Activated T-cell treated with anti-CD3 and anti-CD28 coated beads, Interleukin-2, amount 50 U/mL, for 4 hours (primary cell): ENCODE results near the gene GPRC5A. TPM values are rescaled to one million over a fixed set of nuclear protein-coding genes. Genes with fewer than 3 reads are reported as not detected.
A peak's percentile ranks its signal among the peaks of the same experiment; 100 is the strongest.
"Not testable (repeated sequence)": the region's sequence is repeated elsewhere in the genome, so short reads cannot be mapped to it uniquely, and the experiment has no call there.

Experiments used
- ATAC-seq, 2 donors: fragments of 200-7000 bp; cut with Tn5 transposase; one replicate each; pipeline ENCODE4 v1.10.0; 2021
- DNase-seq: peaks from one replicate; pipeline ENCODE4 v3.0.0-alpha.2; 2020
- H3K27me3 Mint-ChIP-seq: one replicate; pipeline ENCODE4 v1.8.0; 2021; ENCODE audit warnings: low read depth, mixed read lengths
- H3K36me3 Mint-ChIP-seq: one replicate; pipeline ENCODE4 v1.8.0; 2022; ENCODE audit warnings: mixed read lengths; ENCODE audit not compliant: insufficient read depth
- H3K4me1 Mint-ChIP-seq: one replicate; pipeline ENCODE4 v1.8.0; 2021; ENCODE audit warnings: low read depth, mixed read lengths
- H3K4me3 Mint-ChIP-seq: one replicate; pipeline ENCODE4 v1.8.0; 2021; ENCODE audit warnings: mild to moderate bottlenecking, moderate library complexity, mixed read lengths
- H3K9me3 Mint-ChIP-seq: one replicate; pipeline ENCODE4 v1.8.0; 2021; ENCODE audit warnings: mixed read lengths
- total RNA-seq, 3 donors: library from RNA; stranded (reverse); gene quantifications; one replicate each; pipeline ENCODE4 v1.2.1, GENCODE V29; 2021

The GPRC5A gene, protein sequence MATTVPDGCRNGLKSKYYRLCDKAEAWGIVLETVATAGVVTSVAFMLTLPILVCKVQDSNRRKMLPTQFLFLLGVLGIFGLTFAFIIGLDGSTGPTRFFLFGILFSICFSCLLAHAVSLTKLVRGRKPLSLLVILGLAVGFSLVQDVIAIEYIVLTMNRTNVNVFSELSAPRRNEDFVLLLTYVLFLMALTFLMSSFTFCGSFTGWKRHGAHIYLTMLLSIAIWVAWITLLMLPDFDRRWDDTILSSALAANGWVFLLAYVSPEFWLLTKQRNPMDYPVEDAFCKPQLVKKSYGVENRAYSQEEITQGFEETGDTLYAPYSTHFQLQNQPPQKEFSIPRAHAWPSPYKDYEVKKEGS
- total RNA-seq, result under 1 TPM; 0.30 to 0.86 (median 0.50) TPM

DNA sequence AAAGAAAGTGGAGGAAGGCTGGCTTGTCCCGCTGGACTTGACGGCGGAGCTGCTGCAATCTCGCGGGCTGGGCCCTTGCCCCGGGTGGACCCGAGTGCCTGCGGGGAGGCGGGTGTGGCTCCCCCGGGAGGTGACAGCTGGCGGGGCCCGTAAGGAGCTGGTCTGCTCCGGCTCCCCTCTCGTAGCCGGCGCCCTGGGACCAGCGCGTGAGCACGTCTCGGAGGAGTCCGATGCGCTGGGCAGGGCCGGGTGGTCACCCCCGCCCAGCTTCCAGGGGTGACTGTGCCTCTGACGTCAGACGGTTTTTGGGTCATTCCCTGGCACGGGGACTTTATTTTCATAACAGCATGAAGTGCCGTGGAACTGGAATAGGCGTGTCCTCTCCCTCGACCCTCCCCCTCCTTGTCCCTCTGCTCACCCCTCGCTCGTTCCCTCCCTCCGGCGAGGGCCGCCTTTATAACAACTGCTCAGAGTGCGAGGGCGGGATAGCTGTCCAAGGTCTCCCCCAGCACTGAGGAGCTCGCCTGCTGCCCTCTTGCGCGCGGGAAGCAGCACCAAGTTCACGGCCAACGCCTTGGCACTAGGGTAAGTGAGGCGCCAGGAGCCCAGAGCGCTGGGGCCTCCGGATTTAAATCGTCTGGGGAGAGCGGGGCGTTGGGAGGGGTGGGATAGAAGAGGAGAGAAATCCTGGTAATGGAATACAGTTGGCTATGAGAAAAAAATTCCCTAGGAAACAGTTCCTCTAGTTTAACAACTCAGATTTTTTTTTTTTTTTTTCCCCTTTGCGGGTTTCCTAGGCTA is at the start of gene GPRC5A:
Gene GPRC5A (plus strand): TSS at position 483 of the 801 bp plus-strand sequence. CDS start 16,688 bp downstream, outside the sequence.
- peaks cover 42% of the 10 kb centered on the region for H3K27me3 Mint-ChIP-seq
- DNase-seq (peak; percentile 14), ATAC-seq (peak; percentile 63 to 71)
- H3K9me3 Mint-ChIP-seq, result no peaks in the 10 kb centered on the region
- no peaks in the 10 kb centered on the region for H3K36me3 Mint-ChIP-seq
- peak within 1 kb of the TSS; percentile 74 for H3K4me3 Mint-ChIP-seq
- H3K4me1 Mint-ChIP-seq, result peaks cover 7% of the 10 kb centered on the region

DNA sequence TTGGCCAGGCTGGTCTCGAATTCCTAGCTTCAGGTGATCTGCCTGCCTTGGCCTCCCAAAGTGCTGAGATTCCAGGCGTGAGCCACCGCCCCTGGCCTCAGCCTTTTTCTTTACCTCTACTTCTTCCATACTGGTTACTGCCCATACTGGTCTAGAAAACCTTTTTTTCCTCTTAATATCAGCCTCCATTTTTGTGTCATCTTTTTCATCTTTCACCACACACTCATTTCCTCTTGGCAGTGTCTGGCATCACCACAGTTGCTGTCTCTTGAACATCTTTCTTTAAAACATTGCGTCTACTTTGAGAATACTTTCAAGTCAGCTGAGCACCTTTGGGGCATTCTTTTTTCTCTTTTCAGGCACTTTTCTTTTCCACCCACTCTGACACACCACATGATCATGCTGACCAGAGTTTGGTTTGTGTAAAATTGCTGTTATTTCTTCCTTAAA is 45.5 kb upstream of the GPRC5A start:
- DNase-seq, result no peak
- Mint-ChIP-seq H3K4me1 (peaks cover 16% of the 10 kb centered on the region), H3K36me3 (peaks cover 8% of the 10 kb centered on the region), H3K4me3 (no peak overlapping the region), H3K9me3 (no peaks in the 10 kb centered on the region), H3K27me3 (no peaks in the 10 kb centered on the region)
- ATAC-seq, result no peak

DNA sequence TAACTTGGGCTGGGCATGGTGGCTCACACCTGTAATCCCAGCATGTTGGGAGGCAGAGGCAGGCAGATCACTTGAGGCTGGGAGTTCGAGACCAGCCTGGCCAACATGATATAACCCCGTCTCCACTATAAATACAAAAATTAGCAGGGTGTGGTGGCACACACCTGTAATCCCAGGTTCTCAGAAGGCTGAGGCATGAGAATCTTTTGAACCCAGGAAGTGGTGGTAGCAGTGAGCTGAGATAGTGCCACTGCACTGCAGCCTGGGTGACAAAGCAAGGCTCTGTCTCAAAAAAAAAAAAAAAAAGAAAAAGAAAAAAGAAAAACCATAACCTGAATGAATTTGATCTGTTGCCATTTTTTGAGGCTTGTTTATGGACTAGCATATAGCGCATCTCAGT is 44.6 kb upstream of the GPRC5A start:
- ATAC-seq, H3K9me3 Mint-ChIP-seq, DNase-seq, H3K4me3 Mint-ChIP-seq, H3K27me3 Mint-ChIP-seq: not testable (repeated sequence)
- peaks cover 16% of the 10 kb centered on the region for H3K4me1 Mint-ChIP-seq
- H3K36me3 Mint-ChIP-seq, result peaks cover 10% of the 10 kb centered on the region

DNA sequence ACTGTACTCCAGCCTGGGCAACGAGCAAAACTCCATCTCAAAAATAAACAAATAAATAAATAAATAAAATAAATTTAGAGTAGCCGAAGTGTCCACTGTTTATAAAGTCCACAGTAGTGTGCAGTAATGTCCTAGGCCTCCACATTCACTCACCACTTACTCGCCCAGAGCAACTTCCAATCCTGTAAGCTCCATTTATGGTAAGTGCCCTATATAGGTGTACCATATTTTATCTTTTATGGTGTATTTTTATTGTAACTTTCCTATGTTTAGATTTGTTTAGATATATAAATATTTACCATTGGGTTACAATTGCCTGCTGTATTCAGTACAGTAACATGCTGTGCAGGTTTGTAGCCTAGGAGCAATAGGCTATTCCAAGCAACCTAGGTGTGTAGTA is 37.9 kb upstream of the GPRC5A start:
- no peak overlapping the region for H3K4me3 Mint-ChIP-seq
- no peaks in the 10 kb centered on the region for H3K27me3 Mint-ChIP-seq
- DNase-seq (no peak), ATAC-seq (no peak)
- peaks cover 9% of the 10 kb centered on the region for H3K36me3 Mint-ChIP-seq
- no peaks in the 10 kb centered on the region for H3K4me1 Mint-ChIP-seq
- H3K9me3 Mint-ChIP-seq, result peaks cover 4% of the 10 kb centered on the region

DNA sequence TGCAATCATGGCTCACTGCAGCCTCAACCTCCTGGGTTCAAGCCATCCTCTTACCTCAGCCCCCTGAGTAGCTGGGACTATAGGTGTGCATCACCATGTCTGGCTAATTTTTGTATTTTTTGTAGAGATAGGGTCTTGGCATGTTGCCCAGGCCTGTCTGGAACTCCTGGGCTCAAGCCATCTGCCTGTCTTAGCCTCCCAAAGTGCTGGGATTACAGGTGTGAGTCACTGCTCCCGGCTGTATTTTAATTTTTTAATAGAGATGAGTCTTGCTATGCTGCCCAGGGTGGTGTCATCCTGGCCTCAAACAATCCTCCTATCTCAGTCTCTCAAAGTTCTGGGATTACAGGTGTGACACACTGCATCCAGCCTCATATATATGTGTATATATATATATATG is 31.7 kb upstream of the GPRC5A start:
- Mint-ChIP-seq H3K4me3 (no peak overlapping the region), H3K36me3 (peaks cover 11% of the 10 kb centered on the region), H3K4me1 (no peaks in the 10 kb centered on the region), H3K9me3 (no peaks in the 10 kb centered on the region), H3K27me3 (no peaks in the 10 kb centered on the region)
- ATAC-seq, result no peak
- no peak for DNase-seq

DNA sequence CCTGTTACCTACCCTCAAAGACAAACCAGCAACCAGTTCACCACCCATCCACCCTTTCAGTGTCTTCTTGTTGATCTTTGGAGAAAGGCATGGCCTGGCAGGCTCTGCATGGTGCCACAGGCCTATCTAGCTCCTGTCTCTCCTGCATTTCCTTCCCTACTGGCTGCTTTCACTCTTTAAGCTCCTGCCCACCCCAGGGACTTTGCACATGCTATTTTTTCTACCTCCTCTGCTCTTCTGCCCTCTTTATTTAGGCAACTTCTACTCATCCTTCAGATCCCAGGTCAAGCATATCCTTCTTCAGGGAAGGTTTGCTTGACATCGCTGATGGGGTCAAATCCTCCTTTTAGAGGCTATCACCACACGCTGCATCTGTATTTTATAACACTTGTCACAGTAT is 27.1 kb upstream of the GPRC5A start:
- Mint-ChIP-seq H3K4me1 (no peaks in the 10 kb centered on the region), H3K9me3 (no peaks in the 10 kb centered on the region), H3K36me3 (peaks cover 7% of the 10 kb centered on the region), H3K4me3 (no peak overlapping the region), H3K27me3 (no peaks in the 10 kb centered on the region)
- DNase-seq, result no peak
- ATAC-seq, result no peak

DNA sequence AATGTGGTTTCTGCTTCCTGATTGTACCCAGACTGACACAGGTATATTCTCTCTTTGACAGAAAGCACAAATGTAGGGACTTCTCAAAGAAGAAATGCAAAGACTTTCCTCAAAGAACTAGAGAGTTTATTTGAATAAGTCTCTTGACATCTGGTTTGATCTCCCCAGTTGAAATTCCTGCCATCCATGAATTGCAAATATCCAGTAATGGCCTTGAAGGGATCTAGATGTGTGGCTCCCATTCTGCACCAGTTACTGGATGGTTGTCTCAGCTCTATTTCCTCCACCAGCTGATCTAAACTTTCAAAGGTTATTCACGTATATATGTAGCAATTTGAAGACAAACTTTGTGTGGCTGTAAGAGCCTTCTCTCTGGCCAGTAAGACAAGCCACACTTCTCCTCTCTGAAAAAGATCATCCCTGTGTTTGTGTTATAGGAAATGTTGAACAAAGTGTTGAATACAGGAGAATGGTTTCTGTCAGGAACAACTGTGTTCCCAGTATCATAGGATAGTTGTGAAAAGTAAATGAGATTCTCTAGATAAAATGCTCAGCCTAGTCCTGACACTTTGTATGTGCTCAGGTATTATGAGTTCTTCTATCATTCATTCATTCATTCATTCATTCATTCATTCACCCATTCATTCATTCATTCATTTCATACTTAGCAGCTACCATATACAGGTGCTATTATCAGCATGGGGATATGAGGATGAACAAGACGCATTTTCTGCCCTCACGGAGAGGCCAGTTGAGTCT is 22.7 kb upstream of the GPRC5A start:
- Mint-ChIP-seq H3K36me3 (peaks cover 6% of the 10 kb centered on the region), H3K4me1 (peaks cover 1% of the 10 kb centered on the region), H3K4me3 (no peak overlapping the region), H3K9me3 (no peaks in the 10 kb centered on the region), H3K27me3 (no peaks in the 10 kb centered on the region)
- DNase-seq, result no peak
- ATAC-seq, result no peak

DNA sequence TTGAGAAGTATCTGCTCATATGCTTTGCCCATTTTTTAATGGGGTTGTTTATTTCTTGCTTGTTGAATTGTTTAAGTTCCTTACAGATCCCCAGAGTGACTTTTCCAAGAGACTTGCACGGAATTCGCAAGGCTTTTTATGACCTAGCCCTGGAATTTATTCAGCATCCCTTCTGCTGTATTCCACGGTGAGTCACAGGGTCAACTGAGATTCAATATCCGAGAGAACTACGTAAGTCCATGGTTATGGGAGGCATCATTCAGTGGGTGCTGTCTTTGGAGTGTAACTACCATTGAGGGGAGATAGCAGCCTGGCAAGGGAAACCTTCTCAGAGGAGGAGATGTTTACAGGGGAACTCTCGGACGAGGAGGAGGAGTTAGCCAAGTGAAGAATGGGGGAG is 20.9 kb upstream of the GPRC5A start:
- Mint-ChIP-seq H3K9me3 (no peaks in the 10 kb centered on the region), H3K4me1 (peaks cover 1% of the 10 kb centered on the region), H3K36me3 (peaks cover 3% of the 10 kb centered on the region), H3K27me3 (no peaks in the 10 kb centered on the region), H3K4me3 (no peak overlapping the region)
- DNase-seq (no peak), ATAC-seq (no peak)

DNA sequence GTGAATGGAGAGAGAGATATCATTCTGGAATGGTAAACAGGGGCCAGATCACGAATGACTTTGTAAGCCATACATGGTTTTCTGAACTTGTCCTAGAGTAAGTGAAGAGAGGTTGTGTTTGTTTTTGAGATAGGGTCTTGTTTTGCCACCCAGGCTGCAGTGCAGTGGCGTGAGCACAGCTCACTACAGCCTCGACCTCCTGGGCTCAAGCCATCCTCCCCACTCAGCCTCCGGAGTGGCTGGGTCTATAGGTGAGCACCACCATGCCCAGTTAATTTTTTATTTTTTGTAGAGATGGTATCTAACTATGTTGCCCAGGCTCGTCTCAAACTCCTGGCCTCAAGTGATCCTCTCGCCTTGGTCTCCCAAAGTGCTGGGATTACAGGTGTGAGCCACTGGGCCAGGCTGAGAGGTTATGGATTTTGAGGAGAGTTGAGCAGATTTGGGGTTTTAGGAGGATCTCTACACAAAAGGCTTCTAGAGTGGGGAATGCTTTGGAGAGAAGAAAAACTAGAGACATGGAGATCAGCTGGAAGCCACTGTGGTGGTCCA is 19.7 kb upstream of the GPRC5A start:
- H3K4me3 Mint-ChIP-seq, result no peak overlapping the region
- H3K4me1 Mint-ChIP-seq, result peaks cover 1% of the 10 kb centered on the region
- peaks cover 3% of the 10 kb centered on the region for H3K36me3 Mint-ChIP-seq
- DNase-seq (no peak), ATAC-seq (no peak)
- H3K27me3 Mint-ChIP-seq, result no peaks in the 10 kb centered on the region
- no peaks in the 10 kb centered on the region for H3K9me3 Mint-ChIP-seq

DNA sequence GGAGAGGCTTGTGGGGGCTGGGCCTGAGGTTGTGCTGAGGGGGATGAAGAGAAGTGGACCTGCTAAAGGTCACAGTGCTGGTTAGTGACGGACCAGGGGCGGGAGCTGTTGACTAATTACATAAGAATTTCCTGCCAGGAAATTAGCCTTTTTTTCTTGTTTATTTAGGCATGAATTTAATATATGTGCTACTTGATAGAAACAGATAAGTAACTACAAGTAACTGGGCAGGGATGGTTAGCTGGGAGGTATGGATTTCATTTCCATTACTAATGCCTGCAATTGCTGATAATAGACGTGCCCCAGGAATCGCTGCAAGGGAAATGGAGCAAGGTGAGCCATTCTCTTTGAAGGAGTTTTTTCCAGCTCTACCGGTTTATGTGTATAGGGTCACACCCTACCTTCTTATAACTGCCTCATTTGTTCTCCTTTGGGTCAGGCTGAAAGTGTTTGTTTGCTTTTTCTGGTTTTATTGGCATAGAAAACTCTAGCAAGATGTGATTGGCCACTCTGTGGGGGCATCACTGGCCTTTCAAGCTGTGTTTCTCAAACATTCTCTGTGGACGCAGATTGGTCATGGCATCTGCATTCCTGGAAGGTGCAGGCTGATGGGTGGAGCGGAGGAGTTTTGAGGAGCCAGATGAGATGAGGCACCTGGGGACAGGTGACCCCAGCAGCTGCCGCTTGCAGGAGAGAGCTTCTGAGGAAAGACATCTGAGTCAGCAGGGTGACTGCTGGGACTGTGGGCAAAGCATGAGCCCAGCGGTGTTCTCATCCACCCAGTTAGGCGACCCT is 19.0 kb upstream of the GPRC5A start:
- peaks cover 1% of the 10 kb centered on the region for H3K4me1 Mint-ChIP-seq
- H3K27me3 Mint-ChIP-seq, result no peaks in the 10 kb centered on the region
- peaks cover 3% of the 10 kb centered on the region for H3K36me3 Mint-ChIP-seq
- DNase-seq (no peak), ATAC-seq (no peak)
- no peak overlapping the region for H3K4me3 Mint-ChIP-seq
- no peaks in the 10 kb centered on the region for H3K9me3 Mint-ChIP-seq

DNA sequence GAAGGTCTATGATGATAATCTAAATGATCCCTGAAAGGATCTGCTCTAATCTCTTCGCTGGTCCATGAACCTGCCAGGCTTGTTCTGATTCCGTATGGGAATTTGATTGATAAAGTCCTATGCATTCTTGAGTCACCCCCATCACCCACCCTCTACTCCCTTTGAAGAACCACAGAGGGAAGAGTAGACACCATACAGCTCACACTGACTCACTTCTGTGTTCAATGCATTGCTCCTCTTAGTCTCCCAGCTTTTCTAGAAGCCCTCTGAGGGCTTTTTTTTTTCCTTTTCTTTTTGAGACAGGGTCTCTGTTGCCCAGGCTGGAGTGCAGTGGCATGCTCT is 18.5 kb upstream of the GPRC5A start:
- no peak overlapping the region for H3K4me3 Mint-ChIP-seq
- H3K9me3 Mint-ChIP-seq, result no peaks in the 10 kb centered on the region
- H3K27me3 Mint-ChIP-seq, result no peaks in the 10 kb centered on the region
- peaks cover 3% of the 10 kb centered on the region for H3K36me3 Mint-ChIP-seq
- no peak for ATAC-seq
- no peak for DNase-seq
- peaks cover 1% of the 10 kb centered on the region for H3K4me1 Mint-ChIP-seq

DNA sequence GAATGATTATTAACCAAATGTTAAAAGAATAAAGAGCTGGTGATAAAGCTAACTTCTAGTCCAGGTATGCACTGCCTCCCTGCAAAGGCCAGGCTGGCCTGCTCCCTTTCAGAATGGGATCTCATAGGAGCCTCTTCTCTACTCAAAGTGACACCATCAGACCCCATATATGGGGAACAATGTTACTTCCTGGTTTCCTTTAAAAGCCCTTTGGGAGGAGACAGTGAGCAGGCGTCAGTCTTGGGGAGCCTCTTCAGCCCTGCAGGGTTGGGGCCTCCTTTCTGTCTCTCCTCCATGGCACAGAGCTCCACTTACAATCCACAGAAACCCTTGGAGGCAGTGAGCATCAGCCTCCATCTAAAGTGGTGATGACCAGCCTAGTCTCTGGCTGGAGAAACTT is 17.3 kb upstream of the GPRC5A start:
- Mint-ChIP-seq H3K4me1 (peaks cover 1% of the 10 kb centered on the region), H3K4me3 (no peak overlapping the region), H3K36me3 (peaks cover 3% of the 10 kb centered on the region), H3K27me3 (no peaks in the 10 kb centered on the region), H3K9me3 (no peaks in the 10 kb centered on the region)
- ATAC-seq (no peak), DNase-seq (no peak)

DNA sequence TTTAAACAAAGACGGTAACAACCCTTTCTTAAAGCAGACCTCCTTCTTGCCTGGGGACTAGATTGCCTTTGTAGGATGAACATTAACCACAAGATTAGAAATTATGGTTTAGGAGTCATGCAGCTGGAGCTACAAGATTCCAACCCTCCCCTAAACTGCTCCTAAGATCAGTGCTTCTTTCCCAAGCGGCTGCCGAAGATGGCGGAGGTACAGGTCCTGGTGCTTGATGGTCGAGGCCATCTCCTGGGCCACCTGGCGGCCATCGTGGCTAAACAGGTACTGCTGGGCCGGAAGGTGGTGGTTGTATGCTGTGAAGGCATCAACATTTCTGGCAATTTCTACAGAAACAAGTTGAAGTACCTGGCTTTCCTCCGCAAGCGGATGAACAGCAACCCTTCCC is 16.1 kb upstream of the GPRC5A start:
- not testable (repeated sequence) for DNase-seq, H3K27me3 Mint-ChIP-seq, ATAC-seq, H3K36me3 Mint-ChIP-seq, H3K4me3 Mint-ChIP-seq, H3K4me1 Mint-ChIP-seq, H3K9me3 Mint-ChIP-seq
